OCI-LY7 (cell line): ENCODE results near the gene PLVAP. TPM values are rescaled to one million over a fixed set of nuclear protein-coding genes. Genes with fewer than 3 reads are reported as not detected.

Source experiments
- BruUV-seq: library from RNA; stranded (reverse); fragments of 400-500 nt; replicated peaks from 2 replicates; lab custom pipeline; 2021; lab: Mats Ljungman, UMichigan
- CTCF ChIA-PET: fragments of 300-600 bp; sonication (Branson Sonifier 250); formaldehyde crosslinking; loops from one replicate; lab custom pipeline; 2022; ENCODE audit warnings: antibody characterized with exemption; ENCODE audit not compliant: unreplicated experiment; lab: Charles Lee
- POLR2A ChIA-PET: fragments of 300-600 bp; sonication (Branson Sonifier 250); formaldehyde crosslinking; loops from one replicate; lab custom pipeline; 2022; ENCODE audit warnings: antibody characterized with exemption; lab: Charles Lee
- DNase-seq: peaks from one replicate; pipeline ENCODE4 v3.0.0-alpha.2; 2015; ENCODE audit warnings: low spot score
- H2AFZ ChIP-seq: fragments of 200-600 bp; sonication (generic), shearing (Covaris generic); 2 replicates; pipeline ENCODE4 v1.6.1; 2014; ENCODE audit warnings: mild to moderate bottlenecking, antibody characterized with exemption, low read length, moderate library complexity
- H3K27ac ChIP-seq: fragments of 200-600 bp; sonication (generic); 2 replicates; pipeline ENCODE4 v1.5.1; 2014; ENCODE audit warnings: mixed run types, low read depth, mild to moderate bottlenecking, moderate library complexity, low read length, inconsistent platforms; ENCODE audit not compliant: poor library complexity, severe bottlenecking
- H3K36me3 ChIP-seq: fragments of 200-600 bp; sonication (generic); 2 replicates; pipeline ENCODE4 v1.6.1; 2014; ENCODE audit warnings: mild to moderate bottlenecking, antibody characterized with exemption, low read length, moderate library complexity, mixed read lengths; ENCODE audit not compliant: insufficient read depth
- H3K4me1 ChIP-seq: fragments of 200-600 bp; sonication (generic); 2 replicates; pipeline ENCODE4 v1.5.1; 2014; ENCODE audit warnings: mild to moderate bottlenecking, low read length; ENCODE audit not compliant: insufficient read depth, poor library complexity, severe bottlenecking
- H3K4me2 ChIP-seq: fragments of 200-600 bp; sonication (generic); 2 replicates; pipeline ENCODE4 v1.6.1; 2014; ENCODE audit warnings: mild to moderate bottlenecking, low read length
- H3K4me3 ChIP-seq: fragments of 200-600 bp; sonication (generic); 2 replicates; pipeline ENCODE4 v1.5.1; 2014; ENCODE audit warnings: mild to moderate bottlenecking, low read depth, low read length; ENCODE audit not compliant: poor library complexity, severe bottlenecking
- H3K79me2 ChIP-seq: fragments of 200-600 bp; sonication (generic); 2 replicates; pipeline ENCODE4 v1.6.1; 2016; ENCODE audit warnings: low read depth, mild to moderate bottlenecking, low read length, moderate library complexity, mixed read lengths; ENCODE audit not compliant: insufficient read depth
- H3K9me2 ChIP-seq: fragments of 200-600 bp; sonication (generic); 2 replicates; pipeline ENCODE4 v1.6.1; 2016; ENCODE audit warnings: mild to moderate bottlenecking, low read length, mixed read lengths; ENCODE audit not compliant: insufficient read depth
- H3K9me3 ChIP-seq: fragments of 200-600 bp; sonication (generic); 2 replicates; pipeline ENCODE4 v1.6.1; 2014; ENCODE audit warnings: mild to moderate bottlenecking, mixed run types, low read length, mixed read lengths
- H4K20me1 ChIP-seq: fragments of 200-600 bp; sonication (generic); 2 replicates; pipeline ENCODE4 v1.6.1; 2014; ENCODE audit warnings: mild to moderate bottlenecking, antibody characterized with exemption, low read length, moderate library complexity, mixed read lengths; ENCODE audit not compliant: insufficient read depth
- CTCF ChIP-seq: fragments of 200-600 bp; sonication (generic); conservative IDR thresholded peaks from 2 replicates; pipeline ENCODE4 v1.5.1; 2014; ENCODE audit warnings: mild to moderate bottlenecking, antibody characterized with exemption, low read length, moderate library complexity, mixed read lengths
- EZH2phosphoT487 ChIP-seq: fragments of 200-600 bp; sonication (generic); IDR thresholded peaks from 2 replicates; pipeline ENCODE4 v1.6.1; 2018; ENCODE audit warnings: low read depth, borderline replicate concordance, mild to moderate bottlenecking, mixed run types, antibody characterized with exemption, low read length, moderate library complexity, mixed read lengths
- intact Hi-C: fragments of 100-400 bp; cut with micrococcal nuclease; formaldehyde crosslinking; loops from one replicate; pipeline ENCODE4 v1.10.0; 2022; ENCODE audit not compliant: unreplicated experiment
- total RNA-seq, 2 experiments: library from RNA; depleted of rRNA in 1 of 2; stranded (reverse); fragments of >200 nt in 1 of 2; shearing (Covaris generic) in 1 of 2; gene quantifications; 2 replicates each; pipeline ENCODE4 v1.2.3, GENCODE V29; 2014 to 2022

PLVAP gene
- total RNA-seq, 2 experiments from 2014 or later, result 0.16 to 1.5 TPM

- BruUV-seq, result no TSS peak
- TF ChIP-seq EZH2phosphoT487 (no peak), CTCF (no peak)
- intact Hi-C loops, result no loop called here
- Histone ChIP-seq H3K4me3 (peak overlapping the region; percentile 69), H3K4me1 (peaks cover 33% of the 10 kb centered on the region), H3K36me3 (peaks cover 8% of the 10 kb centered on the region), H3K27ac (no peak overlapping the region), H3K9me3 (no peaks in the 10 kb centered on the region), H4K20me1 (no peaks in the 10 kb centered on the region), H3K79me2 (peaks cover 6% of the 10 kb centered on the region; the same call in 1 of the 2 replicates), H3K9me2 (no peaks in the 10 kb centered on the region), H3K4me2 (peak overlapping the region; percentile 68), H2AFZ (peak overlapping the region; percentile 6; the same call in 1 of the 2 replicates)
- CTCF ChIA-PET, result no interaction called here
- DNase-seq, result no peak
- POLR2A ChIA-PET, result no interaction called here
Observed at GRCh38 chr19:17420475-17420924, 43.4 kb upstream of the PLVAP start.

- Histone ChIP-seq H3K27ac (peak within 1 kb of the TSS; percentile 68), H3K4me2 (peak within 1 kb of the TSS; percentile 82), H3K9me3 (no peaks in the 10 kb centered on the region), H3K79me2 (peaks cover 6% of the 10 kb centered on the region; the same call in 1 of the 2 replicates), H3K4me3 (peak within 1 kb of the TSS; percentile 74), H3K4me1 (peaks cover 28% of the 10 kb centered on the region), H2AFZ (peak within 1 kb of the TSS; percentile 70; the same call in 1 of the 2 replicates), H4K20me1 (no peaks in the 10 kb centered on the region), H3K36me3 (peaks cover 15% of the 10 kb centered on the region), H3K9me2 (no peaks in the 10 kb centered on the region)
- CTCF ChIA-PET, result interaction anchor here (0.6 to 1.0 kb wide), 2 partner anchors 9 to 362 kb away, joined by 3 read pairs; no protein-coding TSS in a partner anchor
- no peak for TF ChIP-seq CTCF
- no peak for TF ChIP-seq EZH2phosphoT487
- intact Hi-C loops, result no loop called here
- peak; percentile 99 for DNase-seq
- POLR2A ChIA-PET, result interaction anchor here (0.7 to 2.1 kb wide), 5 partner anchors 14 to 129 kb away, joined by 3 to 13 read pairs (median 4); partner anchors contain the start of gene BST2
- no TSS peak for BruUV-seq
Observed at GRCh38 chr19:17419621-17420474, 42.7 kb upstream of the PLVAP start, which contains the start of gene MVB12A. MVB12A (plus strand) TSS chr19:17420047; CDS start chr19:17420136, 89 bp downstream.
